ENCODE data around the gene HOXB3.

HOXB3 gene

GRCh38 chr17:48523010-48523409 lies 67.0 kb downstream of the HOXB3 start:
- DNase-seq (ENCODE audit: low spot score) = no peak
- TF ChIP-seq CTCF (IDR thresholded peaks at IDR 0.05; ENCODE audit: extremely low read depth, missing control alignments) = no peak

- DNase-seq (ENCODE audit: low spot score) = no peak
Observed at GRCh38 chr17:48522031-48522653, 67.9 kb downstream of the HOXB3 start.

GRCh38 chr17:48520631-48521079 lies 69.4 kb downstream of the HOXB3 start:
- DNase-seq (ENCODE audit: low spot score) = no peak
- no peak for TF ChIP-seq CTCF (IDR thresholded peaks at IDR 0.05; ENCODE audit: extremely low read depth, missing control alignments)

More at GRCh38 chr17:48522031-48522653, 67.9 kb downstream of the HOXB3 start:
- no peak for TF ChIP-seq CTCF (IDR thresholded peaks at IDR 0.05; ENCODE audit: extremely low read depth, missing control alignments)

GRCh38 chr17:48519427-48519826 lies 70.6 kb downstream of the HOXB3 start:
- DNase-seq (ENCODE audit: low spot score) = no peak
- no peak for TF ChIP-seq CTCF (IDR thresholded peaks at IDR 0.05; ENCODE audit: extremely low read depth, missing control alignments)

GRCh38 chr17:48517478-48517877 lies 72.6 kb downstream of the HOXB3 start:
- DNase-seq (ENCODE audit: low spot score) = no peak

GRCh38 chr17:48515925-48516900 lies 73.8 kb downstream of the HOXB3 start:
- TF ChIP-seq CTCF (IDR thresholded peaks at IDR 0.05; ENCODE audit: extremely low read depth, missing control alignments) = no peak
- DNase-seq (ENCODE audit: low spot score) = no peak

More at GRCh38 chr17:48517478-48517877, 72.6 kb downstream of the HOXB3 start:
- no peak for TF ChIP-seq CTCF (IDR thresholded peaks at IDR 0.05; ENCODE audit: extremely low read depth, missing control alignments)

- no peak for DNase-seq (ENCODE audit: low spot score)
- TF ChIP-seq CTCF (IDR thresholded peaks at IDR 0.05; ENCODE audit: extremely low read depth, missing control alignments) = no peak
Observed at GRCh38 chr17:48514477-48514876, 75.6 kb downstream of the HOXB3 start.
